NCI-H774 (cell line): ENCODE data around the gene ZNF184.
A peak's percentile ranks its signal among the peaks of the same experiment; 100 is the strongest.

ENCODE experiments used
- DNase-seq: peaks from one replicate; lab custom pipeline; 2025; lab: John Stamatoyannopoulos, UW

ZNF184 gene

DNA sequence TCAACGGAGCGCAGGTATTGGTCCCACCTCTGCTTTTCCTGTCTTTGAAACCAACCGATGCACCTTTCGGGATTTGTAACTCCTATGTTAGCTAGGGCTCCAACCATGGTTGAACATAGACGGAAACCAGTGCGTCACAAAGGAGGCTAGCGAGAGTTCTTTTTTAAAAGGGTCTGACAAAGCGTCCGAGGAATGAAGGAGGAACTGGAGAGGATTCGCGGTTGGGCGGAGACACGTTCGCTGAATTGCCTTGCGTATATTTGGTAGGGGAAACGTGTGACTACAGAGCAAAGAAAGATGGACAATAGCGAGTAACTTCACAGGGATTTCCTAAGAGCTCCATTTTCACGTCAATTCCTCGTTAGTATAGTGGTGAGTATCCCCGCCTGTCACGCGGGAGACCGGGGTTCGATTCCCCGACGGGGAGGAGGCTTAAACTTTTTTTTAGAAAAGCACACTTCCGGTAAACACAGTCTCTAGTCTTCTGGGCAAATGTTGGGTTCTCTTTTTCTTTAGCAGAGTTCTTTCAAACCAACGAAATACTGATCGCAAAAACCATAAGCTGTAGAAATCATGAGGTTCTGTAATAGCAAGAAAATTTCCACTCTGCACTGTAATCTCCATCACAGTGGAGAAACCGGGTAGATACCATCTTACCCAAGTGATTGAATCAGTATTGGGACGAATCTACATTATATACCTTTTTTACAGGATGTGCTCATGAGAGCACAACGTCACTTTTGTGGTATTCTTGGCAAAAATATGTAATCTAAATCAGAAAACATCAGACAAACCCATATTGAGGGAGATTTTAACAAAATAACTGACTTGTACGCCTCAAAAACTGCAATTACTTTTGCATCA lies 6.6 kb upstream of the ZNF184 start:
- DNase-seq, result peak; percentile 77

DNA sequence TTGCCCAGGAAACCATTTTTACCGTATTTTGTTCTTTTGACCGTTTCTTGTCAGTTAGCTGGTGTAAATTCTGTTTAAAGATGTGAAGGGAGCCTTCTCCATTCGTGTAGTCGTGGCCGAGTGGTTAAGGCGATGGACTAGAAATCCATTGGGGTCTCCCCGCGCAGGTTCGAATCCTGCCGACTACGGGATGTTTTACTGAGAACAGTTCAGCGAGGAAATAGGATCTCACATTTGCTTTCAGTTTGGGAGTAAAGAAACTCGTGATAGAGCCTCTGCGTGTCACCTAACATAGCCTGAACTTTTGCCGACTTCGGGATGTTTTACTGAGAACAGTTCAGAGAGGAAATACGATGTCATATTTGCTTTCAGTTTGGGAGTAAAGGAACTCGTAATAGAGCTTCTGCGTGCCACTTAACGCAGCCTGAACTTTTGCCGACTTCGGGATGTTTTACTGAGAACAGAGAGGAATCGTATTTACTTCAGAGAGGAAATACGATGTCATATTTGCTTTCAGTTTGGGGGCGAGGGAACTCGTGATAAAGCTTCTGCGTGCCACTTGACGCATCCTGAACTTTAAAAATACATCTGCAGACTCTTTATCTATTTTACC lies 5.9 kb upstream of the ZNF184 start:
- peak; percentile 81 for DNase-seq

DNA sequence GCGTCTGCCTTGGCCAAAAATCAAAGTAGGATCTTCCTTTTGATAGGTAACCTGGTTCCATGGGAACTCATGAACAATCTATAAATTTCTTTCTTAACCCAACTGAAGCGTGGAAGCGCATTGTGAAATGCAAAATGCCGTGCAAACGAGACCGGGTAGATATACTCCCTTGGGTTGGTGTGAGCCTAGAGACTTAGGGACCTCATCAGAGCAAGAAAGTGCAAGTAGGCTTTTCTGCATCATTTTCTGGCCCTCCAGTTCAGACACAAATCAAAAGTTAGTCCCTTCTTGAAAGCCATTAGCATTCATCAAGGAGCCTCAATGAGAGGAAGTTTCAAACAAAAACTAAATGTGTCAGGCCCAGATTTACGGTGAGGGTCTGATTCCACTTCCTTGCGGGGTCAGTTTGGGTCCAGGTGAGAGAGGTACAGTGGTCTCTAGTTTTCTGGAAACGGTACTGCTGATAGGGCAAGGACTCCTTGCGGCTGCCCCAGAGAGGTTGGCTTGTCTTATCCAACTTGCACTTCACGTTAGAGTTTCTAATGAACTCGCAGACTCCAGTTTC lies 5.3 kb upstream of the ZNF184 start:
- no peak for DNase-seq

DNA sequence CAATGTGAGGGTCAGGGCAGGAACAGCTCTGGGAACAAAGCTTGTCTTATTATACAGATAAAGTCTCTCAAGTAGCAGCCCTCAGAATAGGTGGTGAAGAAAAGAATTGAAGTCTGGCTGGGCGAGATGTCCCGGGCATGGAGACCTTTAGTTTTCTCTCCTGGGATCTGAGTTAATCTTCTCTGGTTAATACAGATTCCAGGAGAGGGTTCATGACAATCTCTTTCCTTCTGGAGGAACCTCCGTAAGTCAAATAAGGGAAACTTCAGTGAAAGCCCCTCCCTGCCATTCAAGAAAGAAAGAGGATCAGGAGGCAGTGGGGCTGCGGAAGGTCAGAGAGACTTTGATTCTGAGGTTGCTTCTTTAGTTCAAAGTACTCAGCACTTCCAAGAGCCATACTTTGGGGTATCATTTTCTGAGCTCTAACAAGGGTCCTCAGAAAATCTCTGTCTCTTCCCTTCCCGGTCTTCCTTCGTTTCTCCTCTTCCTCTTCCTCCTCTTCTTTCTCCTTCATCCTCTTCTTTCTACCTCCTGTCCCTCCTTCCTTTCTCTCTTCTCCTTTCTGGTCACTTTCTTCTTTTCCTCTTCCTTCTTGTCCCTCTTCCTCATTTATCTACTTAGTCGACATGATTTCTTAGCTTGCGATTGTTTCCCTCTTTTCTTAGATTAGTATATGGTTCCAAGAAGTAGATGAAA lies 4.6 kb upstream of the ZNF184 start:
- no peak for DNase-seq

DNA sequence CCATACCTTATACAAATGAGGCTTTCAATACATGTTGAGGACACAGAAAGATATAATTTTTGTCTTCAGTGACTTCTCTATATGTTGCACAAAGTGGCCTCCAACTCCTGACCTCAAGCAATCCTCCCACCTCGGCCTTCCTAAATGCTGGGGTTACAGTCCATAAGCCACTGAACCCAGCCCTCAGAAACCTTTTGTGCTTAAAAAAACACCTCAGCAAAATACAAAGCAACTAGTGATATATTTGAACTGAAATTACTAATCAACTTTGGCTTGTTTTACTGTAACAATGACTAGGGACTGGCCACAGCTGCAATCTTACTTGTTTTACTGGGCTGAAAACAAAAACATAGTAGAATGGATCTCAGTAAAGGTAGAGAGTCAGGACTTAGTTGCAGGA lies 3.2 kb upstream of the ZNF184 start:
- no peak for DNase-seq

DNA sequence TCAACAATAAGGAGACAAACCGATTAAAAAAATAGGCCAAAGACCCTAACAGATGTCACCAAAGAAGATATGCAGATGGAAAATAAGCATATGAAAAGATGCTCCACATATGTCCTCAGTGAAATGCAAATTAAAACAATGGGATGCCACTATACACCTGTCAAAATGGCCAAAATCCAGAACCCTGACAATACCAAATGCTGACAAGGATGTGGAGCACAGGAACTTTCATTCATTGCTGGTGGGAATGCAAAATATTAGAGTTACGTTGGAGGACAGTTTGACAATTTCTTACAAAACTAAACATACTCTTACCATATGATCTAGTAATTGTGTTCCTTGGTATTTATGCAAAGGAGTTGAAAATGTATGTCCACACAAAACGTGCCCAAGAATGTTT lies 1.8 kb upstream of the ZNF184 start:
- DNase-seq, result no peak

DNA sequence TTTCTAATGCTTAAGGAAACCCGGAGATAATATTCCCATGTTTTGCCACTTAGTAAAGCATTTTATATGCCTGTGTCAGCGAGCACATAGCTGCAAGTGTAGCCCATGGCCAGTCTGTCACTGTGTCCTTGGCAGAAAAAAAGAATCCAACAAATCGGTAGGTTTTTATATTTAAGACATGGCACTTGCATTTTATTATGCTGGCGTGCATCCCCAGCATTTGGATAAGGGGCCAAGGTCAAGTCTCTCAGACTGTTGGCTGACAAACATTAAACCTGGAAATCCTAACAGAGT lies 1.2 kb upstream of the ZNF184 start:
- no peak for DNase-seq

DNA sequence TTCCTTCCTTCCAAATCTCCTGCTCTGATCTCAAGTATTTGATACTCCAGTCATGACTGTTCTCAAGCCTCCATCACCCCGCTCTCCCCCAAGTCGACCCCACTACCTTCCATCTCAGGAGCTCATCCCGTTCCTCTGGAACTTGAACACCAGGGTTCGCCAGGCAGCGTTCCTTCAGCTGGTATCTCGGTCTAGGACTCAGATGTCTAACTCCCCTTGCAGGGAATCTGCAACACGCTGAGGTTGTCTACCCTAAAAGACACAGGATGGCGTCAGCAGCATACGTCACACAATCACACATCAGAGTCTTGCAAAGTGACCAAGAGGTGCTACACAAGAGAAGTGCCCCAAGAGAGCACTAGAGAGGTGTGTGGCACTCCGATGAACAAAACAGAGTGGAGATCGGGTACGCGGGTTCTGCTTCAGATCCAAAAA lies 706 bp downstream of the ZNF184 start:
- peak; percentile 63 for DNase-seq

DNA sequence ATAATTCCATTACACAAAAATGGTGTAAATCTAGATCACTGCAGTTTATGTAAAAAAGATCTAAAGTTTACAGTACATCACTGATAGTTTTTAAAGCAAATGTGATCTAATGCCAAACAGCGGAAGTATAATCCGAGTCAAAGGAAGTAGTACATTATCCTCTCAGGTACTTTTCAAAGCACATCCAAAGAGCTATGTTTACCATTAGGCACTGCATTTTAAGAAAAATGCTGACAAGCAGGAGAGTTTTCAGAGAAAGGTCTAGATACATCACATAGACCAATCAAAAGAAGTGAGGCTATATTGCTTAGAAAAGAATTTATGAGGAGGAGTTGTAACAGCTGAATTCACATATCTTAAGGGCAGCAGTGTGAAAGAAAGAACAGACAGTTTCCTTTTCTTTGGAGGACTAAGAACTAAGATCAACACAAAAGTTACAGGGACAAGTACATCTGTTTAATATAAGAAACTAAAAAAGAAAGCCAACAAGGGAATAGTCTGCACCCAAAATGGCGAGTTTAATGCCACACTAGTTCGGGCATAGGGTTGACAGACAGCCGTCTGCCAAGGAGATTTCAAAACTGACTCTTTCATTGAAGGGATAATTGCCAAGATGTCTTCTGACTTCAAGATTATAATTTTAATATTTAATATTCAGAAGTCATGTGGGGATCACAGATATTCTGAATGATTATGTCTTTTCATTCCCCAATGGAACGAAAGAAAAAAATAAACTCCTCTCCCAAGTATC lies 1.4 kb downstream of the ZNF184 start:
- DNase-seq, result no peak

DNA sequence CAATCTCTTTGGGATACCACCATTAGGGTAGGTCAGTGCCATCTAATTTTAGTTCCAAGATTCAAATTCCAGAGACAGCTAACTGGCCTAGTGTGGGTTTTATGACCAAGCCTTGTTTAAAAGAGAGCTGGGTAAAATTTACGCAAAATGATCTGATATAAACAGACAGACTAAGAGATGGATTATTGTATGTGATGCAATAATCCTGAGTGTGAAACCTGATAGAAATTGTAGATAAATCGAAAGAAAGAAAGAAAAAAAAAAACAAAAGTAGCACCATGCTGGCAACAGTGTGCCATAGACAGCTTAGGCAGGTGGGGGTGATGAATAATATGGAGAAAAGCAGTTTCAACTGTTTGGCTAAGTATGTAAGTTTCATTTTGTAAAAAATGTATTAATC lies 2.9 kb downstream of the ZNF184 start:
- no peak for DNase-seq

DNA sequence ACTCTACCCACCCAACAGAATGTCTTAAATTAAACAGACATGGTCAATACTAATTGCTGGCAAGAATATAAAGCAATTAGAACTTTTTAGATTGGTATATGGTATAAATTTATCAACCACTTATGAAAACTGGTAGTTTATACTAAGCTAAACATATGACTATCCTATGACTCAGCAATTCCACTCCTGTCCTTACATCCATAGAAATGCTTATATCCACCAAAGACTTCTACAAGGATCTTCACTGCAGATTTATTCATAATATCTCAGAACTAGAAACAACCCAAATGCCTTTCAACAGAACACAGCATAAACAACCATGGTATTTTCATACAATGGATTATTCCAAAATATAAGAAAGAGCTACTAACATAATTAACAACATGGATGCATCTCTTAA lies 4.6 kb downstream of the ZNF184 start:
- no peak for DNase-seq

DNA sequence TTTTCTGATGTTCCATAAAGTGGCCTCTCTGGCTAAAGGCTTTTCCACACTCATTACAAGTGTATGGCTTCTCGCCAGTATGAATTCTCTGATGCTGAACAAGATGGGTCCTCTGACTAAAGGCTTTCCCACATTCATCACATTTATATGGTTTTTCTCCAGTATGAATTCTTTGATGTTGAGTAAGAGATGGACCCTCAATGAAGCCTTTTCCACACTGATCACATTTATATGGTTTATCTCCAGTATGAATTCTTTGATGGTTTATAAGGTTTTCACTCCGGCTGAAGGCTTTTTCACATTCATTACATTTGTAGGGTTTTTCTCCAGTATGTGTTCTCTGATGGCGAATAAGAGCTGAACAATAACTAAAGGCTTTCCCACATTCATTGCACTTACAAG lies 20.4 kb downstream of the ZNF184 start:
- no peak for DNase-seq

DNA sequence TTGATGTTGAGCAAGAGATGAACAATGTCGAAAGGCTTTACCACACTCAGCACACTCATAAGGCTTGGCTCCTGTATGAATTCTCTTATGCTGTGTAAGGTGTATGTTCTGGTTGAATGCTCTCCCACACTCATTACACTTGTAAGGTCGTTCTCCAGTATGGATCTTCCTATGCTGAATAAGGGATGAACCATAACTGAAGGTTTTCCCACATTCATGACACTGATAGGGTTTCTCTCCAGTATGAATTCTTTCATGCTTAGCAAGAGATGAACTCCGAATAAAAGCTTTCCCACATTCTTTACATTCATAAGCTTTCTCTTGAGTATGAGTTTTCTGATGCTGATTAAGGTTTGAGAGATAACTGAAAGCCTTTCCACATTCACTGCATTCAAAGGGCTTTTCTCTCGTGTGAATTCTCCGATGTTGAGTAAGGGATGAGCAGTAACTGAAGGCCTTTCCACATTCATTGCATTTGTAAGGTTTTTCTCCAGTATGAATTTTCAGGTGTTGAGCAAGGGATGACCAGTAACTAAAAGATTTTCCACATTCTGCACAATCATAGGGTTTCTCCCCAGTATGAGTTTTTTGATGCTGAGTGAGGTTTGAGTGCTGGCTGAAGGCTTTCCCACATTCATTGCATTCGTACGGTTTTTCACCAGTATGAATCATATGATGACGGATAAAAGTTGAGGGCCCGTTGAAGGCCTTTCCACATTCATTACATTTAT lies 21.1 kb downstream of the ZNF184 start:
- no peak for DNase-seq

DNA sequence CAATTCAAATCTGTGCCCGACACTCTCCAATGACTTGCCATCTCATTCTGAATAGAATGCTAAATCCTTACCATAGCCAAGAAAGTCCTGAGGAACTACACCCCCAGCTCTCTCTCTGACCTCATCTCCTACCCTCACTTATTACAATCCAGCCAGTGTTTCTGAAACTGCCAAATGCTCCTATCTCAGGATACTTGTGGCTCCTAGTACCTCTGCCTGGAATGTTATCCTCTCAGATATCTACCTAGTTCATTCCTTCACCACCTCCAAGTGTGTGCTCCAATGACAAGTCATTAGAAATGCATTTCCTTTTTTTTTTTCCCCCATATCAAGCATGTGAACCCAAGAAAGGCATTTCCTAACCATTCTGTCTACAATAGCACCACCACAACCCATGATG lies 24.4 kb downstream of the ZNF184 start:
- DNase-seq, result no peak

DNA sequence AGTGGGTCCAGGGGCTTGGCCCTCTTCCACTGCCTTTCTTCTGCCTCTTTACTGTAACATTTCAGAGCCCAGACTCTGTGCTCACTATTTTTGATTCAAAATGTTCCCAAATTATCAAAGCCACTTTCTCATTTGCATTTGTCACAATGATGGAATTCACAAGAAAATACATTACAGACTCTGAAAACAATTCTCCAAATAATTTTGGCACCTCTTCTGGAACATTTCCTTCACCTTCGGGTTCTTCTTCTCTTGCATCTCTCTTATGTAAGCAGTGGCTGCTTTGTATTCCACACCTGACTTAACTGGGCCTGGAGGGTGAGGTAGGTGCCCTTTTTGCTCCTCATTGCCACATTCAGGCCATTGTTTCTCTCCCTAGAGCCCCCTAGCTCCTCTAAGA lies 30.0 kb downstream of the ZNF184 start:
- DNase-seq, result no peak

DNA sequence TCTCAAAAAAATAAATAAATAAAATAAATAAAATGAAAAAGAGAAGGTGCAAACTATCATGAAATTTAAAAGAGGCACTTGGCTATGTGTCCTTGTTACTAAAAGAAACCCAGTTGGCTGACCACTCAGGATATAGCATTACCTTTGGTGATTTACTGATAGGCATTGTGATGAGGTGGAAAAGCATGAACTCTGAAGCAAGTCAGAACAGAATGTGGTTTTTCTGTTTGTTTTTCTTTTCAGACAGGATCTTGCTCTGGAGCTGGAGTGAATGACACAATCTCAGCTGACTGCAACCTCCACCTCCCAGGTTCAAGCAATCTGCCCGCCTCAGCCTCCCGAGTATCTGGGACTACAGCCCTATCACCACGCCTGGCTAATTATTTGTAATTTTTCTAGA lies 31.9 kb downstream of the ZNF184 start:
- no peak for DNase-seq

DNA sequence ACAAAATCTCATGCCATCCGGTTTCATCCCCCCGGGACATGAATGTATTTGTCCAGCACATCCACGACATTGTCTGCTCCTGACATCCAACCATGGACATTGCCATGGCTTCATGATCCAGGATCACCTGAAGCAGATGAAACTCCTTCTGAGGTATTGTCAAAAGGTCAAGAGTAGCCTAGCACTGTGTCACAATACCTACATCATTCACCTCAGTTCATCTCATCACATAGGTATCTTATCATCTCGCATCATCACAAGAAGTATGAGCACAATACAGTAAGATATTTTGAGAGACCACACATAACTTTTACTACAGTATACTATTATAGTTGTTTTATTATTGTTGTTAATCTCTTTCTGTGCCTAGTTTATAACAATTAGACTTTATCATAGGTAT lies 33.5 kb downstream of the ZNF184 start:
- DNase-seq, result no peak

DNA sequence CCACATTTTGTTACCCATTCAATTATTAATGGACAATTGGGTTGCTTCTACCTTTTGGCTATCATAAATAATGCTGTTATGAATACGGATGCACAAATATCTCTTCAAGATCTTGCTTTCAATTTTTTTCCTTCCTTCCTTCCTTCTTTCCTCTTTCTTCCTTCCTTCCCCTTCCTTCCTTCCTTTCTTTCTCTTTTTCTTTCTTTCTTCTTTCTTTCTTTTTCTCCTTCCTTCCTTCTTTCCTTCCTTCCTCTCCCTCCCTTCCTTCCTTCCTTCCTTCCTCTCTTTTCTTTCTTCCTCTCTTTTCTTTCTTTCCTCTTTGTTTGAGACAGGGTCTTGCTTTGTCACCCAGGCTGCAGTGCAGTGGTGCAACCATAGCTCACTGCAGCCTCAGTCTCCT lies 39.2 kb downstream of the ZNF184 start:
- DNase-seq, result no peak

DNA sequence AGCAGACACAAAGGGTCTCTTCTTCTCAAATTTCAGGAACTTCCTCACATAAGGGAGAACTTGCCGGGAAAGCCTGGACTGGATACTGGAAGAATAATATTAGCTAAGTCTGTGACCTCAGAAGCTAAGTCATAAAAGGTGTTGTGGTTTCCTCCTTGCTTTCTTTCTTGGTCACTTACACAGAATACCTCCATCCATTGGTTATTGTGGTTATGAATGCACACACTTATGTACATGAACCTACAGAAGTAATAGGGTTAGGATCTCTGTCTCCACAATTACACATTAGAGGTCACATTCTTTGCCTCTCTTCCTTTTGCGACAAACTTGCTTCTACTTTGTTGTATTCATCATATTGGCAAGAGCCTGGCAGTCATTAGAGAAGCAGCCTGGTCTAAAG lies 43.9 kb downstream of the ZNF184 start:
- DNase-seq, result no peak

DNA sequence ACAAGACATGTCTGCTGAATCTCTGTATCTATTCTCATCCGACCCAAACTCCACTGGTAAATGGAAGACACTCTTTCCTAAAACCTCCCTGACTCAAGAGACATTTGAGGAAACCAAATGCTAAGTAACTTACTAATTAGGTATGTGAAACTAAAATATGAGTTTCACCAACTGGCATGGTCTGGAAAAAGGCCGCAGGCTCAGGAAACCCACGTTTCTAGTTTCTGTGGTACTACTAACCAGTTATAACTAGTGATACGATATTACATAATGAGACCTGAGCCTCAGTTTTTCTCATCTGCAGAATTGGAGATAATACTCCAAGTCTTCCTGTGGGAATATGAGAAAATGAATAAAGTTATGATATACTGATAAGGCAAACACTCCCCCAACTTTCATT lies 44.4 kb downstream of the ZNF184 start:
- no peak for DNase-seq

DNA sequence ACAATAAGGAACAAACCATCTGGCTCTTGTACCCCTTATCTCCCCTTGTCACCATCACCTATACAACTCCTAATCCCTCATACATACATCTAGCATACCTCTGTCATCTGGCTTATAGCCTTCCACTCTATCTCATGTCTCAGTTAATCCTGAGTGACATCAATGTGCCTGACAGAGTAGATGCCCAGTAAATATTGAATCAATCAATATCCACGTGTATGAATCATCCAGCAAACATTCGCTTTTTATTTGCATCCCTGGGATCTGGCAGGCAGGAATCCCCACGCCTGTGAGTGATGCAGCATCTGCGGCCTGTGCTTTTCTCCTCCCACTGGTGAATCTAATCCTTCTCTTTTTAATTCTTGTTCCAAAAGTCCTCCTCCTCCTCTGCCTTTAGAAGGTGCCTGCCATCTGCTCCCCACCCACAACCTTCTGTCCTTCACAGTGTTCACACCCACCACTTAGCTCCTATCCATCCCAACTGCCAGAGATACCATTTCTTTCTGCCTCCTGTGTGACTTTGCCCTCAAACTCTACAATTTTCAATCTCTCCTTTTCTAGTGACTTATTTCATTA lies 46.8 kb downstream of the ZNF184 start:
- DNase-seq, result no peak
